Osteoblast (primary cell): Measurements from ENCODE around the gene ANGEL2. TPM values are rescaled to one million over a fixed set of nuclear protein-coding genes. Genes with fewer than 3 reads are reported as not detected.

ENCODE experiments used
- DNase-seq: peaks from one replicate; pipeline ENCODE4 v3.0.0; 2011; ENCODE audit warnings: low spot score, mixed read lengths; ENCODE audit not compliant: insufficient read length; ENCODE audit errors: missing footprints
- H2AFZ ChIP-seq: 2 replicates; pipeline ENCODE4 v1.6.0; 2011; ENCODE audit warnings: mild to moderate bottlenecking, low read length
- H3K27ac ChIP-seq: 2 replicates; pipeline ENCODE4 v1.5.1; 2011; ENCODE audit warnings: mild to moderate bottlenecking, low read depth, low read length, moderate library complexity
- H3K27me3 ChIP-seq: 2 replicates; pipeline ENCODE4 v1.6.0; 2012; ENCODE audit warnings: mild to moderate bottlenecking, control low read depth, inconsistent platforms, low read length, moderate library complexity; ENCODE audit not compliant: insufficient read depth
- H3K36me3 ChIP-seq: 2 replicates; pipeline ENCODE4 v1.5.1; 2011; ENCODE audit warnings: mild to moderate bottlenecking, low read length, control low read depth, moderate library complexity; ENCODE audit not compliant: insufficient read depth
- H3K4me1 ChIP-seq: 2 replicates; pipeline ENCODE4 v1.5.1; 2011; ENCODE audit warnings: mild to moderate bottlenecking, low read length, control low read depth, moderate library complexity; ENCODE audit not compliant: insufficient read depth
- H3K4me2 ChIP-seq: 2 replicates; pipeline ENCODE4 v1.6.0; 2011; ENCODE audit warnings: mild to moderate bottlenecking, low read length; ENCODE audit not compliant: insufficient read depth
- H3K4me3 ChIP-seq: fragments of 200-600 bp; sonication (generic); 3 replicates; pipeline ENCODE4 v1.5.1; 2012; ENCODE audit warnings: mild to moderate bottlenecking, low read length, inconsistent platforms; ENCODE audit not compliant: insufficient read depth
- H3K79me2 ChIP-seq: 2 replicates; pipeline ENCODE4 v1.6.0; 2012; ENCODE audit warnings: mild to moderate bottlenecking, low read length, control low read depth, inconsistent platforms; ENCODE audit not compliant: insufficient read depth
- H3K9me3 ChIP-seq: 2 replicates; pipeline ENCODE4 v1.5.1; 2011; ENCODE audit warnings: low read depth, low read length, control low read depth
- H4K20me1 ChIP-seq: 2 replicates; pipeline ENCODE4 v1.6.0; 2012; ENCODE audit warnings: mild to moderate bottlenecking, low read length, control low read depth; ENCODE audit not compliant: insufficient read depth
- total RNA-seq: library from RNA; depleted of rRNA; stranded (reverse); fragments of >200 nt; gene quantifications from 2 replicates; pipeline ENCODE4 v1.2.3, GENCODE V29; 2012
- TF ChIP-seq, protein P1 (sequence below): IDR thresholded peaks from 2 replicates; pipeline ENCODE4 v1.5.1; 2011; ENCODE audit warnings: mild to moderate bottlenecking, low read depth, low read length, moderate library complexity; ENCODE audit errors: extremely low read depth

Gene ANGEL2
- total RNA-seq, 1 donor: 46.3 TPM

DNA sequence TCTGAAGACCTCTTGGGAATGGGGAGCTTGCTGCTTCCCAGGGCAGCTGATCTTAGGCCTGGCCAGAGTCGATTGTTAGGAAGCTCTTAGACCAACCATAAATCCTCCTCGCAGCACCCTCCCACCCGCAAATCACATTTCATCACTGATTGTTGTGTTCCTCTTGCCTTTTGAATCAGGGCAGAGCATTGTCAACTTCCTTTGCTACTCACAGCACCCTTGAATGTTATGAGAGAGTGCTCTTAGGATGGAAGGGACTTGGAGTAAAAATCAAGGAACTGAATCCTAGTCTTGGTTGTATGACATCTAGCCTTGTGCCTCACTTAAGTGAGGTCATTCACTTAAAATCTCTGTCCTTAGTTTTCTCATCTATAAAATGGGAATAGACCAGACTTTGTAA, 62.3 kb downstream of the ANGEL2 start:
- Histone ChIP-seq H3K27me3 (peaks cover 40% of the 10 kb centered on the region), H3K27ac (no peak overlapping the region)
- DNase-seq: no peak

DNA sequence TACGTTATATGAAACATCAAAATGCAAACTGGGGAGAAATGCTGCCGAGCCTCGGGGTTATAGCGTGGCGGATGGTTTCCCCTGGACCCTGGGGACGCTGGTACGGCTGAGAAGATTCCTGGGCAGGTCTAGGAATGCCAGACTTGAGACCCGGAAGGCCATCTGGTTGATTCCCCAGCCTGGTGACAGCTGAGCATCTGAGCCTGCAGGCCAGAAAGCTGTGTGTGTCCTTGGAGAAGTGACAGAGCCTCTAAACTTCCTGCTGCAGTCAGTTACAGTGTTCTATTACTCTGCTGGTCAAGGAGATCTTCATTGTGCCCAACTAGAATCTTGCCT, 63.1 kb downstream of the ANGEL2 start:
- Histone ChIP-seq H3K9me3 (no peaks in the 10 kb centered on the region), H3K79me2 (no peaks in the 10 kb centered on the region), H3K4me3 (no peak overlapping the region), H3K4me1 (peaks cover 3% of the 10 kb centered on the region), H2AFZ (no peak overlapping the region), H3K4me2 (no peak overlapping the region), H3K27me3 (peaks cover 41% of the 10 kb centered on the region), H3K36me3 (no peaks in the 10 kb centered on the region), H3K27ac (no peak overlapping the region), H4K20me1 (no peaks in the 10 kb centered on the region)
- no peak for DNase-seq
- TF ChIP-seq, protein P1, sequence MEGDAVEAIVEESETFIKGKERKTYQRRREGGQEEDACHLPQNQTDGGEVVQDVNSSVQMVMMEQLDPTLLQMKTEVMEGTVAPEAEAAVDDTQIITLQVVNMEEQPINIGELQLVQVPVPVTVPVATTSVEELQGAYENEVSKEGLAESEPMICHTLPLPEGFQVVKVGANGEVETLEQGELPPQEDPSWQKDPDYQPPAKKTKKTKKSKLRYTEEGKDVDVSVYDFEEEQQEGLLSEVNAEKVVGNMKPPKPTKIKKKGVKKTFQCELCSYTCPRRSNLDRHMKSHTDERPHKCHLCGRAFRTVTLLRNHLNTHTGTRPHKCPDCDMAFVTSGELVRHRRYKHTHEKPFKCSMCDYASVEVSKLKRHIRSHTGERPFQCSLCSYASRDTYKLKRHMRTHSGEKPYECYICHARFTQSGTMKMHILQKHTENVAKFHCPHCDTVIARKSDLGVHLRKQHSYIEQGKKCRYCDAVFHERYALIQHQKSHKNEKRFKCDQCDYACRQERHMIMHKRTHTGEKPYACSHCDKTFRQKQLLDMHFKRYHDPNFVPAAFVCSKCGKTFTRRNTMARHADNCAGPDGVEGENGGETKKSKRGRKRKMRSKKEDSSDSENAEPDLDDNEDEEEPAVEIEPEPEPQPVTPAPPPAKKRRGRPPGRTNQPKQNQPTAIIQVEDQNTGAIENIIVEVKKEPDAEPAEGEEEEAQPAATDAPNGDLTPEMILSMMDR: no peak

More for the DNA sequence above, 62.3 kb downstream of the ANGEL2 start:
- Histone ChIP-seq H3K4me3 (no peak overlapping the region), H3K79me2 (no peaks in the 10 kb centered on the region), H3K4me2 (no peak overlapping the region), H4K20me1 (no peaks in the 10 kb centered on the region), H3K4me1 (peaks cover 8% of the 10 kb centered on the region), H3K36me3 (no peaks in the 10 kb centered on the region), H2AFZ (no peak overlapping the region), H3K9me3 (no peaks in the 10 kb centered on the region)
- TF ChIP-seq, protein P1: no peak

DNA sequence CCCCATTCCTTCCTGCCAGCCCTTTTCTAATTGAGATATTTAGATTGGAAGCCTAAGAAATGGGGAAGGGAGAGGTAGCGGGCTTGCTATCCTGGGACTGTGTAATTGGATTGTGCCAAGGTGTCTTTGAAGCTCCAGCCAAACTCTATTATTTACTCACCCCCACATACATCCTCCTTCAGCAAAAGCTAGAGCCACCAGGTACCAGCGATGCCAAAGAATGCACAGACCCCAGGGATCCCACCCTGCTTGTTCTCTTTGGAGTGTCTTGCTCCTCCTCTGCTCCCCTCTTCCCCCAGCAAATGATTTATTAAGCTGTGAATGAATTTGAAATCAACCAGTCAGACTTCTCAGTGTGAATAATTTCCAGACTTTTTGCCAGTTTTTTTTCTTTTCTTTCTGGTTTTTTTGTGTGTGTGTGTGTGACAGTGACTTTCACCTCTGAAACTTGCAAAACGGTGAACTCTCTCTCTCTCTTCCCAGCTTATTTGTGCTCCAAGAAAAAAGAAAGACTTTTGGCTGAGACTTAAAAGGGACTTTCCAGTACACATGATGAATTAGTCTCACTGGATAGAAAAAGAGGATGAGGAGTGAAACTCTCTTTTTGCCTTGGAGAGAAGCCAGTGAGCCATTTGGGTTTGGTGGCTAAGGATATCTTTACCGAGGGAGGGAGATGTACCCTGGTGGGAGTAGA, 63.6 kb downstream of the ANGEL2 start:
- H2AFZ ChIP-seq: no peak overlapping the region
- TF ChIP-seq, protein P1: no peak
- peaks cover 41% of the 10 kb centered on the region for H3K27me3 ChIP-seq
- H3K4me1 ChIP-seq: peaks cover 3% of the 10 kb centered on the region
- H3K36me3 ChIP-seq: no peaks in the 10 kb centered on the region
- no peaks in the 10 kb centered on the region for H3K79me2 ChIP-seq
- no peak overlapping the region for H3K27ac ChIP-seq
- peak overlapping the region; percentile 65 for H3K4me2 ChIP-seq
- H4K20me1 ChIP-seq: no peaks in the 10 kb centered on the region
- DNase-seq: no peak
- no peaks in the 10 kb centered on the region for H3K9me3 ChIP-seq
- no peak overlapping the region for H3K4me3 ChIP-seq

DNA sequence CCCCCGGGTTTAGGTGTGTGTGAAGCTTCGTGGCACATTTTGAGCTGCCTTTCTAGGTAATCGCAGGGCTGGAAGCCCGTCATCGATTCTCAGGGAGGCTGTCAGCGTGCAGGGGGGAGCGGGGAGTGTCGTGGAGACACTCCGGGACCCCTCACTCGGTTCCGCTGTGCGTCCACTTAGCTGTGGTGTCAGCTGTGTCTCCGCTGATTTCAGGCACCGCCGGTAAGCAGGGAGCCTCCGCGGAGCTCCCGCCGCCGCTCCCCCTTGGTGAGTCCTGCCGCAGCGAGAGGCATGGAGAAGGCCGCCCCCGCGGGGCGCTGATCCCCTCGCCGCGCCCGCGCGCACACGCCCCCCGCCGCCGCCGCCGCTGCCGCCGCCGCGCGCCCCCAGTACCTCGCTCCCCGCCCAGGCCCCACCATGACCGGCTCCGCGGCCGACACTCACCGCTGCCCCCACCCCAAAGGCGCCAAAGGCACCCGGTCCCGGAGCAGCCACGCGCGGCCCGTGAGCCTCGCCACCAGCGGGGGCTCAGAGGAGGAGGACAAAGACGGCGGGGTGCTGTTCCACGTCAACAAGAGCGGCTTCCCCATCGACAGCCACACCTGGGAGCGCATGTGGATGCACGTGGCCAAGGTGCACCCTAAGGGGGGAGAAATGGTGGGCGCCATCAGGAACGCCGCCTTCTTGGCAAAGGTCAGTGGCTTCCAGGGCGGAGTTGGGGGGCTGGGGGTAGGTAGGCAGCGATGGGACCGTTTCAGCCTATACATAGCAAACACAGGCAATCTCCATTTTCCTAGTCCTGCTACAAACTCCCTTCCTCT, 64.3 kb downstream of the ANGEL2 start:
- Histone ChIP-seq H3K36me3 (no peaks in the 10 kb centered on the region), H3K4me1 (peaks cover 3% of the 10 kb centered on the region), H3K27ac (no peak overlapping the region), H3K27me3 (peaks cover 48% of the 10 kb centered on the region), H3K4me2 (peak overlapping the region; percentile 77), H3K9me3 (no peaks in the 10 kb centered on the region), H4K20me1 (no peaks in the 10 kb centered on the region), H2AFZ (peak overlapping the region; percentile 71), H3K79me2 (no peaks in the 10 kb centered on the region), H3K4me3 (peak overlapping the region; percentile 70)
- DNase-seq: peak; percentile 78
- TF ChIP-seq, protein P1: no peak
